Lower leg skin (tissue), 3 donors: ENCODE data around the gene ASXL1.

ENCODE experiments used
- POLR2A ChIP-seq, 2 donors: fragments of 450-650 bp; IDR thresholded peaks; one replicate each; pipeline ENCODE4 v1.6.1; 2016 to 2017; ENCODE audit warnings: antibody characterized with exemption in 2 of 2, mild to moderate bottlenecking in 1 of 2, moderate library complexity in 1 of 2
- TF ChIP-seq, protein P1 (sequence below), 3 donors: fragments of 450-650 bp; IDR thresholded peaks; one replicate each; pipeline ENCODE4 v1.5.1; 2016; ENCODE audit warnings: antibody characterized with exemption in 3 of 3, mild to moderate bottlenecking in 3 of 3, moderate library complexity in 2 of 3

DNA sequence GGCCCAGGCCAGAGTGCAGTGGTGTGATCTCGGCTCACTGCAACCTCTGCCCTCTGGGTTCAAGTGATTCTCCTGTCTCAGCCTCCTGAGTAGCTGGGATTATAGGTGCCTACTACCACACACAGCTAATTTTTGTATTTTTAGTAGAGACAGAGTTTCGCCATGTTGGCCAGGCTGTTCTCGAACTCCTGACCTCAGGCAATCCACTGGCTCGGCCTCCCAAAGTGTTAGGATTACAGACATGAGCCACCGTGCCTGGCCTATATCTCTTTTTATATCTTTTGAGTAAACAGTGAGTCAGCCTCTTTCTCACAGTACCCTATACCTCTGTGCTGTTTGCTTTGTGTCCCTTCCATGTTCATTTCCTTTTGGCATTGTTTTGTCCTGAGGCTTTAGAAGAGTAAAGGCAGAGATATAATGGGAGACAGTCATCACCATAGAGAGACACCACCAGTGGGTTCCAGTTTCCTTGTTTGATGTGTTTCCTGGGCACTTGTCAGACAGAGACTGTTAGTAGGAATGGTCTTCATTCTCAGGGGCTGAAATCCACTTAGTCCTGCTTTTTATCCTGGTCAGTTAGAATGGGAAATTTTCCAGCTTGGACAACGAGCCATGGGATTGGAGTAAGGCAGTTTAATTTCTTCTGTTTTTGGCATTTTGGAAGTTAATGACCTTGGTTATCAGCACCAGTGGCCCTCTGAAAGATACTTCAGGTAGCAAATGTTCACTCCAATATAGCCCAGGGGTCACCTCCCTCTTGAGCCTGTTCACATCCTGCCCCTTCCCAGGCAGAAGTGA is 32.2 kb upstream of the ASXL1 start:
- TF ChIP-seq, protein P1, sequence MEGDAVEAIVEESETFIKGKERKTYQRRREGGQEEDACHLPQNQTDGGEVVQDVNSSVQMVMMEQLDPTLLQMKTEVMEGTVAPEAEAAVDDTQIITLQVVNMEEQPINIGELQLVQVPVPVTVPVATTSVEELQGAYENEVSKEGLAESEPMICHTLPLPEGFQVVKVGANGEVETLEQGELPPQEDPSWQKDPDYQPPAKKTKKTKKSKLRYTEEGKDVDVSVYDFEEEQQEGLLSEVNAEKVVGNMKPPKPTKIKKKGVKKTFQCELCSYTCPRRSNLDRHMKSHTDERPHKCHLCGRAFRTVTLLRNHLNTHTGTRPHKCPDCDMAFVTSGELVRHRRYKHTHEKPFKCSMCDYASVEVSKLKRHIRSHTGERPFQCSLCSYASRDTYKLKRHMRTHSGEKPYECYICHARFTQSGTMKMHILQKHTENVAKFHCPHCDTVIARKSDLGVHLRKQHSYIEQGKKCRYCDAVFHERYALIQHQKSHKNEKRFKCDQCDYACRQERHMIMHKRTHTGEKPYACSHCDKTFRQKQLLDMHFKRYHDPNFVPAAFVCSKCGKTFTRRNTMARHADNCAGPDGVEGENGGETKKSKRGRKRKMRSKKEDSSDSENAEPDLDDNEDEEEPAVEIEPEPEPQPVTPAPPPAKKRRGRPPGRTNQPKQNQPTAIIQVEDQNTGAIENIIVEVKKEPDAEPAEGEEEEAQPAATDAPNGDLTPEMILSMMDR (IDR thresholded peaks at IDR 0.05) = no peak
- TF ChIP-seq POLR2A (IDR thresholded peaks at IDR 0.05) = no peak
